A673 (cell line): ENCODE results near the gene PANK3.

Source experiments
- CTCF ChIP-seq: fragments of 300-800, 200-600 bp; sonication (generic); conservative IDR thresholded peaks from 2 replicates; pipeline ENCODE4 v1.5.1; 2017; ENCODE audit warnings: low read depth, mild to moderate bottlenecking, antibody characterized with exemption, low read length, moderate library complexity, mixed read lengths
- EZH2 ChIP-seq: fragments of 200-600 bp; sonication (generic); IDR thresholded peaks from 2 replicates; pipeline ENCODE4 v1.6.1; 2017; ENCODE audit warnings: borderline replicate concordance, low read depth, mild to moderate bottlenecking, mixed read lengths, antibody characterized with exemption, low read length; ENCODE audit not compliant: poor library complexity, severe bottlenecking

GRCh38 chr5:168600409-168600808 lies 21.2 kb upstream of the PANK3 start:
- TF ChIP-seq EZH2 (no peak), CTCF (no peak)
